Spleen (tissue), 11 donors: ENCODE measurements around the gene RHOBTB3. TPM values are rescaled to one million over a fixed set of nuclear protein-coding genes. Genes with fewer than 3 reads are reported as not detected.

Source experiments
- DNase-seq: peaks from one replicate; pipeline ENCODE4 v3.0.0-alpha.2; 2020
- H3K27ac ChIP-seq, 8 donors: fragments of 200-600 bp; sonication (generic) in 7 of 8; 1 replicate in 4 of 8; 2 replicates in 4 of 8; pipeline versions ENCODE4 v1.5.0 to v1.8.0; 2016 to 2021; ENCODE audit warnings: inconsistent platforms in 4 of 8, mild to moderate bottlenecking in 4 of 8, moderate library complexity in 1 of 8
- H3K27me3 ChIP-seq, 7 donors: fragments of 200-600 bp; sonication (generic) in 6 of 7; replicated peaks in 1 of 7; 1 replicate in 4 of 7; 2 replicates in 3 of 7; pipeline versions ENCODE4 v1.5.0 to v1.8.0; 2016 to 2021; ENCODE audit warnings: inconsistent platforms in 3 of 7, mild to moderate bottlenecking in 1 of 7
- H3K36me3 ChIP-seq, 6 donors: fragments of 200-600 bp; sonication (generic) in 5 of 6; 1 replicate in 4 of 6; 2 replicates in 2 of 6; pipeline versions ENCODE4 v1.5.0 to v1.8.0; 2016 to 2021; ENCODE audit warnings: inconsistent platforms in 2 of 6
- H3K4me1 ChIP-seq, 6 donors: fragments of 200-600 bp; sonication (generic) in 5 of 6; 1 replicate in 3 of 6; 2 replicates in 3 of 6; pipeline versions ENCODE4 v1.5.0 to v1.8.0; 2016 to 2021; ENCODE audit warnings: inconsistent platforms in 3 of 6
- H3K4me3 ChIP-seq, 8 donors: fragments of 200-600 bp; sonication (generic) in 7 of 8; 1 replicate in 4 of 8; 2 replicates in 4 of 8; pipeline versions ENCODE4 v1.5.0 to v1.8.0; 2016 to 2021; ENCODE audit warnings: inconsistent platforms in 4 of 8, mild to moderate bottlenecking in 4 of 8, moderate library complexity in 2 of 8
- H3K9me3 ChIP-seq, 8 donors: fragments of 200-600 bp; sonication (generic) in 7 of 8; 1 replicate in 4 of 8; 2 replicates in 4 of 8; pipeline versions ENCODE4 v1.5.0 to v1.8.0; 2016 to 2021; ENCODE audit warnings: inconsistent platforms in 4 of 8
- POLR2A ChIP-seq, 3 donors: fragments of 450-650 bp; IDR thresholded peaks; one replicate each; pipeline ENCODE4 v1.5.1; 2017; ENCODE audit warnings: antibody characterized with exemption in 3 of 3, mild to moderate bottlenecking in 1 of 3
- POLR2AphosphoS5 ChIP-seq, 3 donors: sonication (generic); formaldehyde crosslinking; IDR thresholded peaks; one replicate each; pipeline ENCODE4 v1.5.1; 2017; ENCODE audit warnings: antibody characterized with exemption in 3 of 3
- WGBS, 5 donors: extraction: QIAGEN DNeasy Blood & Tissue Kit in 3 of 5; methylation state at CpG; one replicate each; pipeline versions ENCODE4 v1.1.5 to v1.1.7; 2013 to 2018; 5-methylcytosine and 5-hydroxymethylcytosine counted together
- intact Hi-C: fragments of 100-400 bp; cut with DNase I; formaldehyde crosslinking; loops from one replicate; pipeline ENCODE4 v1.15.0; 2023; ENCODE audit warnings: low total_unique reads
- polyA plus RNA-seq, 3 donors: library from polyadenylated mRNA; stranded (reverse); fragments of 200-250 nt; gene quantifications; one replicate each; pipeline ENCODE4 v1.2.1, GENCODE V29; 2013
- total RNA-seq, 7 donors: library from RNA; depleted of rRNA in 3 of 7; stranded (reverse); fragments of >200 nt in 3 of 7; fragmentation: NEBNext Ultra II Directional in 4 of 7; extraction: Animal tissue kit (Norgen Biotek cat#: 25700) in 4 of 7; gene quantifications; one replicate each; pipeline versions ENCODE4 v1.1.0 to v1.2.1, GENCODE V29; 2016 to 2021
- TF ChIP-seq, protein P1 (sequence below), 11 experiments: fragments of 200-600 bp in 7 of 11; fragments of 450-650 bp in 4 of 11; sonication (generic) in 4 of 11; IDR thresholded peaks in 8 of 11; conservative IDR thresholded peaks in 3 of 11; 1 replicate in 7 of 11; 2 replicates in 4 of 11; pipeline versions ENCODE4 v1.4.0 to v1.8.0; 2016 to 2021; ENCODE audit warnings: antibody characterized with exemption in 11 of 11, inconsistent platforms in 4 of 11, mild to moderate bottlenecking in 1 of 11
- donor health status: healthy with polysubstance abuse.
- donor health status: DM: no; HTN: no; CAD: no; lungs with moderate emphysema.
- donor health status: DM: no; HTN: no; CAD: no.
- donor health status: Bipolar disorder and iron deficiency.
- donor health status: healthy.
- donor health status: DM: no; HTN: no; CAD: no.
- donor health status: DM: yes; HTN: yes; CAD: no.

The RHOBTB3 gene
- total and polyA plus RNA-seq, 10 donors = 4.5 to 71.1 (median 38.4) TPM

DNA sequence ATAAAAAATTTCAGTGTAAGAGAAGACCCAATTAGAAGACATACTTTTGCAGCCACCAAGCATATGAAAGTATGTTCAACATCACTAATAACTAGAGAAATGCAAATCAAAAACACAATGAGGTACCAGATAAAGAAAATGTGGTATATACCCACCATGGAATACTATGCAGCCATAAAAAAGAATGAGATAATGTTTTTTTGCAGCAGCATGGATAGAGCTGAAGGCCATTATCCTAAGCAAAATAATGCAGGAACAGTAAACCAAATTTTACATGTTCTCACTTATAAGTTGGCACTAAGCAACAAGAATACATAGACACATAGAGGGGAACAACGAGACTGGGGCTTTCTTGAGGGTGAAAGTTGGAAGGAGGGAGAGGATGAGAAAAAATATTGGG, 41.5 kb upstream of the RHOBTB3 start:
- intact Hi-C loops = no loop called here
- Histone ChIP-seq H3K9me3 (peaks cover 0 to 3% (median 0%) of the 10 kb centered on the region in 8 donors), H3K27me3 (no peaks in the 10 kb centered on the region), H3K4me3 (no peak overlapping the region), H3K27ac (no peak overlapping the region), H3K36me3 (no peaks in the 10 kb centered on the region), H3K4me1 (no peaks in the 10 kb centered on the region)
- 82 to 97% (median 88%) methylated on average over 1 of the region's 1 CpG for WGBS, 5 donors
- TF ChIP-seq POLR2A (IDR thresholded peaks at IDR 0.05) = no peak
- no peak for DNase-seq

DNA sequence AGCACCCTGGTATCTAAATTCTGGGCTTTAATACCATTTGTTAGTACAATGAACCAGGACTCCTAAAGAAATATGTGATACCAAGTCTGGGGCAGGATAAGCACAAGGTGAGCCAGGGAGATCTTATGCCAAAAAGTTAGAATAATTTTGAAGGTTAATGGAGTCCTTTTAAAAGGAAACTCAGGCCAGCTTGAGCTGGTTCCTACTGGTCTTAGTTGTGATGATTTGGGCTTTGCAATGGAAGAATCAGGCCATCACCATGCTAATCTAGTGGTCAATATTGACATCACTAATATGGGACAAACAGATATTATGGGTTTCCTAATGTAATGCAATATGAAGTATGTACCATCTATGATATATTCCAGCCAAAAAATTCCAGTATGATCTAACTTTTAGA, 40.8 kb upstream of the RHOBTB3 start:
- Histone ChIP-seq H3K27me3 (no peaks in the 10 kb centered on the region), H3K9me3 (peaks cover 0 to 3% (median 0%) of the 10 kb centered on the region in 8 donors), H3K4me1 (no peaks in the 10 kb centered on the region), H3K36me3 (no peaks in the 10 kb centered on the region), H3K4me3 (no peak overlapping the region), H3K27ac (no peak overlapping the region)
- intact Hi-C loops = no loop called here
- TF ChIP-seq, protein P1, sequence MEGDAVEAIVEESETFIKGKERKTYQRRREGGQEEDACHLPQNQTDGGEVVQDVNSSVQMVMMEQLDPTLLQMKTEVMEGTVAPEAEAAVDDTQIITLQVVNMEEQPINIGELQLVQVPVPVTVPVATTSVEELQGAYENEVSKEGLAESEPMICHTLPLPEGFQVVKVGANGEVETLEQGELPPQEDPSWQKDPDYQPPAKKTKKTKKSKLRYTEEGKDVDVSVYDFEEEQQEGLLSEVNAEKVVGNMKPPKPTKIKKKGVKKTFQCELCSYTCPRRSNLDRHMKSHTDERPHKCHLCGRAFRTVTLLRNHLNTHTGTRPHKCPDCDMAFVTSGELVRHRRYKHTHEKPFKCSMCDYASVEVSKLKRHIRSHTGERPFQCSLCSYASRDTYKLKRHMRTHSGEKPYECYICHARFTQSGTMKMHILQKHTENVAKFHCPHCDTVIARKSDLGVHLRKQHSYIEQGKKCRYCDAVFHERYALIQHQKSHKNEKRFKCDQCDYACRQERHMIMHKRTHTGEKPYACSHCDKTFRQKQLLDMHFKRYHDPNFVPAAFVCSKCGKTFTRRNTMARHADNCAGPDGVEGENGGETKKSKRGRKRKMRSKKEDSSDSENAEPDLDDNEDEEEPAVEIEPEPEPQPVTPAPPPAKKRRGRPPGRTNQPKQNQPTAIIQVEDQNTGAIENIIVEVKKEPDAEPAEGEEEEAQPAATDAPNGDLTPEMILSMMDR (IDR thresholded peaks at IDR 0.05 in 8 of 11, conservative IDR thresholded peaks at IDR 0.05 in 3 of 11) = no peak
- no peak for TF ChIP-seq POLR2AphosphoS5 (IDR thresholded peaks at IDR 0.05)
- no peak for DNase-seq

DNA sequence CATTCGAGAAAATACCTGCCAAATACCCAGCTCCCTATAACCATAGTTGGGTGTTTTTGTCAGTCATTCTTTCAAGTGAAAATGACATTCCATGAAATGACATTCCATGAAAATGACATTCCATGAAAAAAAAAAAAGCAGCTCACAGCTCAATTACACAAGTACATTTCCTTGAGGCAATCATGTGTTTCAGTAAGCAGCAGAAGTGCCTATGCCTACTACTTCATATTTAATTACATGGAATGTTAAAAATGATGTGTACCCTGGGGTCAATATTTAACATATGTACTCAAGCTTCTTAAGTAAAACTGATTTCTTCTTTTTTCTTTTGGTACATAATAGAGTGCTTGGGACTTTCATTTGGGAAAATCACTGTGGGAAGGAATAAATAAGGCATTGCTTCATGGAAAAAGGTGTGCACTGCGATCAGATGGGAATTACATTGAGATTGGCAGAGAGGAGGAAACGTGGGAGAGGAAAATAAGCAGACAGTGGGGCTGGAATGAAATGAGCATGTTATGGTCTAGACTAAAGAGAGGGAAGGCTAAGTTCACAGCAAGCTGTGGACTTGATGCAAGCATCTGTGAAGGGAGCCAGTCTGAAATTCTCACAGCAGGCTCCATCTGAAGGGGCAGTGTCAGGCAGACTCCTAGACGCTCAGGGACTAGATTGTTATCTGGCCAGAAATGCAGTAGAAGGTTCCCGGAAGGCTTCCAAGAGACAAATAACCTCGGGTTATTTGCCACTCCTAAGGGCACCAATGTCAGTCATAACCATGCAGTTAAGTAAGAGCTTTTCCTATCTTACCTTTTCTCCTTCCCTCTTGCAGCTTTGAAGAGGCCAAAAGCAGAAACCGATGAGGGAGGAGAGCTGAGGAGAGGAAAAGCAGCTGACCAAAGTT, 33.1 kb upstream of the RHOBTB3 start:
- no peaks in the 10 kb centered on the region for H3K4me1 ChIP-seq
- no peak overlapping the region for H3K27ac ChIP-seq
- H3K4me3 ChIP-seq = no peak overlapping the region
- intact Hi-C loops = no loop called here
- H3K27me3 ChIP-seq = no peaks in the 10 kb centered on the region
- no peak for TF ChIP-seq POLR2A (IDR thresholded peaks at IDR 0.05)
- TF ChIP-seq, protein P1 (IDR thresholded peaks at IDR 0.05 in 8 of 11, conservative IDR thresholded peaks at IDR 0.05 in 3 of 11) = no peak
- no peak for TF ChIP-seq POLR2AphosphoS5 (IDR thresholded peaks at IDR 0.05)
- no peaks in the 10 kb centered on the region for H3K36me3 ChIP-seq
- 65 to 75% (median 68%) methylated on average over 7 of the region's 7 CpGs for WGBS, 5 donors
- no peaks in the 10 kb centered on the region for H3K9me3 ChIP-seq
- no peak for DNase-seq

DNA sequence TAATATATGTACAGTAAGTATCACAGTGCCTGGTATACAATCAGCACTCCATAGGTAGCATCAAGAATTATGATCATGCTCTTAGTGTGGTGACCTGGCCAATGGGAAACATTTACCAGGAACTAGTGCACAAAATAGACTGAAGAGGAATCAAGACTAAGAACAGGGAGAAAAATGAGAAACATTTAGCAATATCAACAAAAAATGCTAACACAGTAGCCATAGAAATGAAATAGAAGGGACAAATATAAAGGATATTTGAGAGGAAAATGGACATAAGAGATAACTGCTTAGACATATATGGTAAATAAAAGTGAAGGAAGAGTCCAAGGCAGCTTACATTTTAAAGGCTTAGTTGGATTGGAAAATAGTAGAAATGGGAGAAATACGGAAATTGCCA, 31.8 kb upstream of the RHOBTB3 start:
- 90 to 98% (median 96%) methylated on average over 1 of the region's 1 CpG for WGBS, 5 donors
- intact Hi-C loops = no loop called here
- Histone ChIP-seq H3K4me1 (no peaks in the 10 kb centered on the region), H3K27ac (no peak overlapping the region), H3K36me3 (no peaks in the 10 kb centered on the region), H3K27me3 (no peaks in the 10 kb centered on the region), H3K9me3 (no peaks in the 10 kb centered on the region), H3K4me3 (no peak overlapping the region)
- no peak for DNase-seq
- TF ChIP-seq, protein P1 (IDR thresholded peaks at IDR 0.05 in 8 of 11, conservative IDR thresholded peaks at IDR 0.05 in 3 of 11) = no peak
- TF ChIP-seq POLR2AphosphoS5 (IDR thresholded peaks at IDR 0.05) (no peak), POLR2A (IDR thresholded peaks at IDR 0.05) (no peak)
